HEK293 (cell line): ENCODE results near the gene RNF7.

ENCODE experiments used
- ATF2 ChIP-seq: fragments of 450-650 bp; formaldehyde crosslinking; IDR thresholded peaks from 2 replicates; pipeline ENCODE4 v1.5.1; 2016; ENCODE audit warnings: missing biosample characterization, missing genetic modification characterization, low read depth
- CTCF ChIP-seq: fragments of 450-650 bp; formaldehyde crosslinking; IDR thresholded peaks from 2 replicates; pipeline ENCODE4 v1.5.1; 2016; ENCODE audit warnings: missing biosample characterization, missing genetic modification characterization
- PATZ1 ChIP-seq: fragments of 450-650 bp; formaldehyde crosslinking; IDR thresholded peaks from 2 replicates; pipeline ENCODE4 v1.5.1; 2016; ENCODE audit warnings: missing biosample characterization, missing genetic modification characterization
- PBX3 ChIP-seq: sonication (generic); formaldehyde crosslinking; IDR thresholded peaks from 2 replicates; pipeline ENCODE4 v1.8.1; 2022; ENCODE audit warnings: mild to moderate bottlenecking, moderate library complexity, missing genetic modification reagents
- SP3 ChIP-seq: fragments of 450-650 bp; formaldehyde crosslinking; IDR thresholded peaks from 2 replicates; pipeline ENCODE4 v1.5.1; 2016; ENCODE audit warnings: missing biosample characterization, missing genetic modification characterization
- YY1 ChIP-seq: fragments of 450-650 bp; formaldehyde crosslinking; IDR thresholded peaks from 2 replicates; pipeline ENCODE4 v1.5.1; 2018; ENCODE audit warnings: missing biosample characterization, missing genetic modification characterization
- YY2 ChIP-seq: fragments of 450-650 bp; formaldehyde crosslinking; IDR thresholded peaks from 2 replicates; pipeline ENCODE4 v1.5.1; 2016; ENCODE audit warnings: missing biosample characterization, missing genetic modification characterization
- ZBTB48 ChIP-seq: fragments of 450-650 bp; formaldehyde crosslinking; IDR thresholded peaks from 2 replicates; pipeline ENCODE4 v1.5.1; 2016; ENCODE audit warnings: missing biosample characterization, missing genetic modification characterization
- ZNF138 ChIP-seq: fragments of 450-650 bp; formaldehyde crosslinking; IDR thresholded peaks from 2 replicates; pipeline ENCODE4 v1.5.1; 2016; ENCODE audit warnings: missing biosample characterization, missing genetic modification characterization, borderline replicate concordance
- ZNF274 ChIP-seq, 2 experiments: fragments of 200-500 bp in 1 of 2; fragments of 450-650 bp in 1 of 2; sonication (Bioruptor generic) in 1 of 2; formaldehyde crosslinking in 1 of 2; IDR thresholded peaks; 2 replicates each; pipeline versions ENCODE4 v1.5.1 to v1.6.1; 2014 to 2016; ENCODE audit warnings: borderline replicate concordance in 1 of 2, inconsistent platforms in 1 of 2, low read length in 1 of 2, missing biosample characterization in 1 of 2, missing genetic modification characterization in 1 of 2
- ZNF76 ChIP-seq: fragments of 450-650 bp; formaldehyde crosslinking; IDR thresholded peaks from 2 replicates; pipeline ENCODE4; 2016; ENCODE audit warnings: low read depth, missing biosample characterization, missing genetic modification characterization, borderline replicate concordance
- ZSCAN23 ChIP-seq: fragments of 450-650 bp; formaldehyde crosslinking; IDR thresholded peaks from 2 replicates; pipeline ENCODE4 v1.5.1; 2016; ENCODE audit warnings: missing biosample characterization, missing genetic modification characterization
- TF ChIP-seq, protein P1 (sequence below): fragments of 450-650 bp; formaldehyde crosslinking; IDR thresholded peaks from 2 replicates; pipeline ENCODE4 v1.5.1; 2016; ENCODE audit warnings: missing biosample characterization, missing genetic modification characterization

DNA sequence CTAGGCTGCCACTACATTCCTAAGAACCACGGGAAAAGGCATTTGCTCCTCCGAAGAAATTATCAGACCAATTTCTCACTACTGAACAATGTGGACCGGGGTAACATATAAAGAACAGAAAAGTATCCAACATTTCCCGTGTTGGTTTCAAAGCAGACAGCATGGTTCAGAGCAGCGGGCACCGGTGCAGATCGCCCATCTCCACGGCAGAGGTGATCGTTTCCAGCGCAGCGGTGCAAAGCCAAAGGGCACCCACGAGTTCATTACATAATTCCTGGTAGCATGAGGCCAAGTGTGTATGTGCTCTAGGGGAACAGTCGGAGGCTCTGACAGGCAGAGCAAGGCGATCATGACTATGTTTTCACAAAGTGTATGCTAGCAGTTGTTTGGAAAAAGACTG lies 38.3 kb downstream of the RNF7 start:
- TF ChIP-seq PATZ1 (no peak), ZNF138 (tag by site-specific recombination) (no peak), ATF2 (tag by site-specific recombination) (no peak), YY2 (no peak), ZNF274 (IDR thresholded peaks at IDR 0.05; ENCODE audit: low read length) (no peak), ZNF274 (tag by site-specific recombination; IDR thresholded peaks at IDR 0.05; ENCODE audit: borderline replicate concordance) (no peak), CTCF (tag by site-specific recombination) (no peak), PBX3 (CRISPR knock-in tag) (no peak), YY1 (tag by site-specific recombination) (no peak), SP3 (tag by site-specific recombination) (no peak), ZBTB48 (no peak), ZSCAN23 (no peak), ZNF76 (tag by site-specific recombination) (no peak)
- TF ChIP-seq, protein P1, sequence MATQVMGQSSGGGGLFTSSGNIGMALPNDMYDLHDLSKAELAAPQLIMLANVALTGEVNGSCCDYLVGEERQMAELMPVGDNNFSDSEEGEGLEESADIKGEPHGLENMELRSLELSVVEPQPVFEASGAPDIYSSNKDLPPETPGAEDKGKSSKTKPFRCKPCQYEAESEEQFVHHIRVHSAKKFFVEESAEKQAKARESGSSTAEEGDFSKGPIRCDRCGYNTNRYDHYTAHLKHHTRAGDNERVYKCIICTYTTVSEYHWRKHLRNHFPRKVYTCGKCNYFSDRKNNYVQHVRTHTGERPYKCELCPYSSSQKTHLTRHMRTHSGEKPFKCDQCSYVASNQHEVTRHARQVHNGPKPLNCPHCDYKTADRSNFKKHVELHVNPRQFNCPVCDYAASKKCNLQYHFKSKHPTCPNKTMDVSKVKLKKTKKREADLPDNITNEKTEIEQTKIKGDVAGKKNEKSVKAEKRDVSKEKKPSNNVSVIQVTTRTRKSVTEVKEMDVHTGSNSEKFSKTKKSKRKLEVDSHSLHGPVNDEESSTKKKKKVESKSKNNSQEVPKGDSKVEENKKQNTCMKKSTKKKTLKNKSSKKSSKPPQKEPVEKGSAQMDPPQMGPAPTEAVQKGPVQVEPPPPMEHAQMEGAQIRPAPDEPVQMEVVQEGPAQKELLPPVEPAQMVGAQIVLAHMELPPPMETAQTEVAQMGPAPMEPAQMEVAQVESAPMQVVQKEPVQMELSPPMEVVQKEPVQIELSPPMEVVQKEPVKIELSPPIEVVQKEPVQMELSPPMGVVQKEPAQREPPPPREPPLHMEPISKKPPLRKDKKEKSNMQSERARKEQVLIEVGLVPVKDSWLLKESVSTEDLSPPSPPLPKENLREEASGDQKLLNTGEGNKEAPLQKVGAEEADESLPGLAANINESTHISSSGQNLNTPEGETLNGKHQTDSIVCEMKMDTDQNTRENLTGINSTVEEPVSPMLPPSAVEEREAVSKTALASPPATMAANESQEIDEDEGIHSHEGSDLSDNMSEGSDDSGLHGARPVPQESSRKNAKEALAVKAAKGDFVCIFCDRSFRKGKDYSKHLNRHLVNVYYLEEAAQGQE (tag by site-specific recombination): no peak
